ENCODE measurements around the gene TRAM2. TPM values are rescaled to one million over a fixed set of nuclear protein-coding genes. Genes with fewer than 3 reads are reported as not detected.

Gene TRAM2
- total and polyA plus RNA-seq, 9 of the 15 experiments (the other 6 are each of a cell fraction or from before 2014, with no cell fraction given) = 2.6 to 13.3 (median 8.9) TPM

GRCh38 chr6:52576054-52576391 lies 837 bp downstream of the TRAM2 start (continued):
- TF ChIP-seq ETV6 (IDR thresholded peaks at IDR 0.05; ENCODE audit: borderline replicate concordance in 1 of 2, low read depth in 2 of 2, low read length in 1 of 2) (no peak), ETV6 (CRISPR knock-in tag; IDR thresholded peaks at IDR 0.05; ENCODE audit: borderline replicate concordance) (no peak), MEF2D (tag; conservative IDR thresholded peaks at IDR 0.05; ENCODE audit: low read depth) (no peak), ILF3 (IDR thresholded peaks at IDR 0.05; ENCODE audit: borderline replicate concordance) (no peak), NFIC (IDR thresholded peaks at IDR 0.05) (peak; percentile 33; the same call in 1 of the 2 replicates), ELF1 (tag; IDR thresholded peaks at IDR 0.05) (no peak), TCF7L2 (IDR thresholded peaks at IDR 0.05; ENCODE audit: low read depth, low read length) (no peak)
- TF ChIP-seq, protein P1, sequence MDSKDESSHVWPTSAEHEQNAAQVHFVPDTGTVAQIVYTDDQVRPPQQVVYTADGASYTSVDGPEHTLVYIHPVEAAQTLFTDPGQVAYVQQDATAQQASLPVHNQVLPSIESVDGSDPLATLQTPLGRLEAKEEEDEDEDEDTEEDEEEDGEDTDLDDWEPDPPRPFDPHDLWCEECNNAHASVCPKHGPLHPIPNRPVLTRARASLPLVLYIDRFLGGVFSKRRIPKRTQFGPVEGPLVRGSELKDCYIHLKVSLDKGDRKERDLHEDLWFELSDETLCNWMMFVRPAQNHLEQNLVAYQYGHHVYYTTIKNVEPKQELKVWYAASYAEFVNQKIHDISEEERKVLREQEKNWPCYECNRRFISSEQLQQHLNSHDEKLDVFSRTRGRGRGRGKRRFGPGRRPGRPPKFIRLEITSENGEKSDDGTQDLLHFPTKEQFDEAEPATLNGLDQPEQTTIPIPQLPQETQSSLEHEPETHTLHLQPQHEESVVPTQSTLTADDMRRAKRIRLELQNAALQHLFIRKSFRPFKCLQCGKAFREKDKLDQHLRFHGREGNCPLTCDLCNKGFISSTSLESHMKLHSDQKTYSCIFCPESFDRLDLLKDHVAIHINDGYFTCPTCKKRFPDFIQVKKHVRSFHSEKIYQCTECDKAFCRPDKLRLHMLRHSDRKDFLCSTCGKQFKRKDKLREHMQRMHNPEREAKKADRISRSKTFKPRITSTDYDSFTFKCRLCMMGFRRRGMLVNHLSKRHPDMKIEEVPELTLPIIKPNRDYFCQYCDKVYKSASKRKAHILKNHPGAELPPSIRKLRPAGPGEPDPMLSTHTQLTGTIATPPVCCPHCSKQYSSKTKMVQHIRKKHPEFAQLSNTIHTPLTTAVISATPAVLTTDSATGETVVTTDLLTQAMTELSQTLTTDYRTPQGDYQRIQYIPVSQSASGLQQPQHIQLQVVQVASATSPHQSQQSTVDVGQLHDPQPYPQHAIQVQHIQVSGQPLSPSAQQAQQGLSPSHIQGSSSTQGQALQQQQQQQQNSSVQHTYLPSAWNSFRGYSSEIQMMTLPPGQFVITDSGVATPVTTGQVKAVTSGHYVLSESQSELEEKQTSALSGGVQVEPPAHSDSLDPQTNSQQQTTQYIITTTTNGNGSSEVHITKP (IDR thresholded peaks at IDR 0.05; ENCODE audit: partially characterized antibody) = no peak
